Hepatocyte (in vitro differentiated cells): ENCODE measurements around the gene SMAD1.

Source experiments
- EZH2 ChIP-seq: fragments of 200-600 bp; sonication (generic); IDR thresholded peaks from 2 replicates; pipeline ENCODE4 v1.6.1; 2016; ENCODE audit warnings: antibody characterized with exemption, mild to moderate bottlenecking, borderline replicate concordance
- TF ChIP-seq, protein P1 (sequence below): fragments of 200-600 bp; sonication (generic); IDR thresholded peaks from 2 replicates; pipeline ENCODE4 v1.5.1; 2016; ENCODE audit warnings: antibody characterized with exemption, mild to moderate bottlenecking; ENCODE audit not compliant: poor library complexity

DNA sequence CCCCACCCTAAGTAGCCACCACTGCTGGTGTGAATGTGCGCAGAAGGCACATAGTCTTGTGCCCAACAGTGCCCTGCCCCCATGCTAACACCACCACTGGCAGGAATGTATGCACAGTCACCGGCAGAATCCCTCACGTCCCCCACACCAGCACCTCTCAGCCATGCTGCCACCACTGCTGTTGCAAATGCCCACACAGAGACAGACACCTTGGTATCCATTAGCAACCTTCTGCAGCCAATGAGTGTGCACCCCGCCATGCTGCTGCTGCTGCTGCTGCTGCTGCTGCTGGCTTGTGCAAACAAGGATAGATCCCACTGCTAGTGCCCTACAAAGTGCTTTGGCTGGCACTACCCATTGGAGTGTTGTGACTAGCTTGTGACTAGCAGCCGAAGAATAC lies 85.1 kb downstream of the SMAD1 start:
- TF ChIP-seq, protein P1, sequence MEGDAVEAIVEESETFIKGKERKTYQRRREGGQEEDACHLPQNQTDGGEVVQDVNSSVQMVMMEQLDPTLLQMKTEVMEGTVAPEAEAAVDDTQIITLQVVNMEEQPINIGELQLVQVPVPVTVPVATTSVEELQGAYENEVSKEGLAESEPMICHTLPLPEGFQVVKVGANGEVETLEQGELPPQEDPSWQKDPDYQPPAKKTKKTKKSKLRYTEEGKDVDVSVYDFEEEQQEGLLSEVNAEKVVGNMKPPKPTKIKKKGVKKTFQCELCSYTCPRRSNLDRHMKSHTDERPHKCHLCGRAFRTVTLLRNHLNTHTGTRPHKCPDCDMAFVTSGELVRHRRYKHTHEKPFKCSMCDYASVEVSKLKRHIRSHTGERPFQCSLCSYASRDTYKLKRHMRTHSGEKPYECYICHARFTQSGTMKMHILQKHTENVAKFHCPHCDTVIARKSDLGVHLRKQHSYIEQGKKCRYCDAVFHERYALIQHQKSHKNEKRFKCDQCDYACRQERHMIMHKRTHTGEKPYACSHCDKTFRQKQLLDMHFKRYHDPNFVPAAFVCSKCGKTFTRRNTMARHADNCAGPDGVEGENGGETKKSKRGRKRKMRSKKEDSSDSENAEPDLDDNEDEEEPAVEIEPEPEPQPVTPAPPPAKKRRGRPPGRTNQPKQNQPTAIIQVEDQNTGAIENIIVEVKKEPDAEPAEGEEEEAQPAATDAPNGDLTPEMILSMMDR, result no peak
- TF ChIP-seq EZH2, result no peak
